ENCODE results near the gene UAP1. TPM values are rescaled to one million over a fixed set of nuclear protein-coding genes. Genes with fewer than 3 reads are reported as not detected.

Gene UAP1
- total RNA-seq, 1 donor = 40.2 TPM

- Histone ChIP-seq H3K4me3 (ENCODE audit: low read length) (no peak overlapping the region), H3K27me3 (ENCODE audit: insufficient read depth, low read length) (no peaks in the 10 kb centered on the region), H3K9me3 (ENCODE audit: low read depth, low read length) (no peaks in the 10 kb centered on the region), H3K4me1 (ENCODE audit: insufficient read depth, low read length) (no peaks in the 10 kb centered on the region)
Observed at GRCh38 chr1:162641114-162641513, 79.6 kb downstream of the UAP1 start.

- no peaks in the 10 kb centered on the region for H3K4me1 ChIP-seq (ENCODE audit: insufficient read depth, low read length)
- H3K4me3 ChIP-seq (ENCODE audit: low read length) = no peak overlapping the region
- H3K9me3 ChIP-seq (ENCODE audit: low read depth, low read length) = no peaks in the 10 kb centered on the region
- H3K27me3 ChIP-seq (ENCODE audit: insufficient read depth, low read length) = no peaks in the 10 kb centered on the region
Observed at GRCh38 chr1:162644986-162645314, 83.4 kb downstream of the UAP1 start.

GRCh38 chr1:162645666-162646065 lies 84.1 kb downstream of the UAP1 start:
- H3K4me3 ChIP-seq (ENCODE audit: low read length) = no peak overlapping the region
- H3K9me3 ChIP-seq (ENCODE audit: low read depth, low read length) = no peaks in the 10 kb centered on the region

GRCh38 chr1:162649583-162649982 lies 88.1 kb downstream of the UAP1 start:
- H3K27me3 ChIP-seq (ENCODE audit: insufficient read depth, low read length) = no peaks in the 10 kb centered on the region
- H3K4me1 ChIP-seq (ENCODE audit: insufficient read depth, low read length) = no peaks in the 10 kb centered on the region
- no peaks in the 10 kb centered on the region for H3K9me3 ChIP-seq (ENCODE audit: low read depth, low read length)
- no peak overlapping the region for H3K4me3 ChIP-seq (ENCODE audit: low read length)

More at GRCh38 chr1:162645666-162646065, 84.1 kb downstream of the UAP1 start:
- Histone ChIP-seq H3K27me3 (ENCODE audit: insufficient read depth, low read length) (no peaks in the 10 kb centered on the region), H3K4me1 (ENCODE audit: insufficient read depth, low read length) (no peaks in the 10 kb centered on the region)

Other genes with a start within 250 kb of the UAP1 start
- gene SPATA46, start 184.9 kb upstream of the UAP1 start, total RNA-seq = not detected
- gene C1orf226, start 180.0 kb upstream of the UAP1 start, total RNA-seq = not detected
- gene SH2D1B, start 149.6 kb upstream of the UAP1 start, total RNA-seq = 14.0 TPM
- gene UHMK1, start 63.9 kb upstream of the UAP1 start, total RNA-seq = 93.1 TPM
- 1.2 TPM for gene DDR2, start 70.7 kb downstream of the UAP1 start, total RNA-seq
- gene HSD17B7, start 229.0 kb downstream of the UAP1 start, total RNA-seq = 6.7 TPM